ENCODE results near the gene PTPN14. TPM values are rescaled to one million over a fixed set of nuclear protein-coding genes. Genes with fewer than 3 reads are reported as not detected.
"Not testable (repeated sequence)": the region's sequence is repeated elsewhere in the genome, so short reads cannot be mapped to it uniquely, and the experiment has no call there.

Gene PTPN14
- total RNA-seq, 2 donors from 2014 or later: 17.8 to 22.5 TPM

- ATAC-seq (no peak), DNase-seq (no peak)
- intact Hi-C loops (cut with DNase I): no loop called here
Measured at GRCh38 chr1:214548271-214548670, 3.1 kb downstream of the PTPN14 start.

- no peak for DNase-seq
- no peak for ATAC-seq
- intact Hi-C loops (cut with DNase I): no loop called here
Measured at GRCh38 chr1:214547747-214548146, 3.7 kb downstream of the PTPN14 start.

GRCh38 chr1:214546886-214547641 is 4.3 kb downstream of the PTPN14 start:
- intact Hi-C loops (cut with DNase I): no loop called here
- ATAC-seq (no peak), DNase-seq (no peak)

- intact Hi-C loops (cut with DNase I): no loop called here
- no peak for ATAC-seq
- DNase-seq: no peak
Measured at GRCh38 chr1:214546084-214546483, 5.3 kb downstream of the PTPN14 start.

GRCh38 chr1:214545293-214545692 is 6.1 kb downstream of the PTPN14 start:
- intact Hi-C loops (cut with DNase I): no loop called here
- no peak for ATAC-seq
- no peak for DNase-seq

GRCh38 chr1:214544791-214545190 is 6.6 kb downstream of the PTPN14 start:
- no peak for DNase-seq
- intact Hi-C loops (cut with DNase I): no loop called here
- ATAC-seq: no peak

GRCh38 chr1:214542275-214543199 is 8.9 kb downstream of the PTPN14 start:
- ATAC-seq (peak in 1 of 2 donors; percentile 12), DNase-seq (no peak)
- intact Hi-C loops (cut with DNase I): no loop called here

- DNase-seq (no peak), ATAC-seq (no peak)
- intact Hi-C loops (cut with DNase I): no loop called here
Measured at GRCh38 chr1:214541693-214542092, 9.7 kb downstream of the PTPN14 start.

- intact Hi-C loops (cut with DNase I): no loop called here
- no peak for ATAC-seq
- no peak for DNase-seq
Measured at GRCh38 chr1:214541206-214541605, 10.2 kb downstream of the PTPN14 start.

- no peak for DNase-seq
- peak; percentile 37 to 76 for ATAC-seq
- intact Hi-C loops (cut with DNase I): no loop called here
Measured at GRCh38 chr1:214540324-214540723, 11.1 kb downstream of the PTPN14 start.

- intact Hi-C loops (cut with DNase I): no loop called here
- no peak for DNase-seq
- ATAC-seq: no peak
Measured at GRCh38 chr1:214538496-214538895, 12.9 kb downstream of the PTPN14 start.

- no peak for DNase-seq
- intact Hi-C loops (cut with DNase I): no loop called here
- ATAC-seq: no peak
Measured at GRCh38 chr1:214537872-214538473, 13.4 kb downstream of the PTPN14 start.

- ATAC-seq (no peak), DNase-seq (no peak)
- intact Hi-C loops (cut with DNase I): no loop called here
Measured at GRCh38 chr1:214537219-214537618, 14.2 kb downstream of the PTPN14 start.

GRCh38 chr1:214532070-214532469 is 19.3 kb downstream of the PTPN14 start:
- DNase-seq (no peak), ATAC-seq (peak; percentile 48 to 65)
- intact Hi-C loops (cut with DNase I): no loop called here

- no peak for ATAC-seq
- intact Hi-C loops (cut with DNase I): no loop called here
- no peak for DNase-seq
Measured at GRCh38 chr1:214525535-214526019, 25.8 kb downstream of the PTPN14 start.

GRCh38 chr1:214524824-214525223 is 26.6 kb downstream of the PTPN14 start:
- no peak for ATAC-seq
- intact Hi-C loops (cut with DNase I): no loop called here
- no peak for DNase-seq

GRCh38 chr1:214523124-214523824 is 28.1 kb downstream of the PTPN14 start:
- intact Hi-C loops (cut with DNase I): no loop called here
- no peak for ATAC-seq
- DNase-seq: no peak

- ATAC-seq; DNase-seq; intact Hi-C loops (cut with DNase I): not testable (repeated sequence)
Measured at GRCh38 chr1:214521458-214521857, 29.9 kb downstream of the PTPN14 start.

GRCh38 chr1:214520544-214521165 is 30.7 kb downstream of the PTPN14 start:
- no peak for DNase-seq

More at GRCh38 chr1:214520544-214521165, 30.7 kb downstream of the PTPN14 start:
- intact Hi-C loops (cut with DNase I): no loop called here
- no peak for ATAC-seq
